KMS-11 (cell line): Measurements from ENCODE around the gene UBASH3B.

Experiments used
- H2AFZ ChIP-seq: fragments of 200-600 bp; sonication (generic); 2 replicates; pipeline ENCODE4 v1.6.1; 2016; ENCODE audit warnings: antibody characterized with exemption, mixed run types, low read depth
- H3K27ac ChIP-seq: fragments of 200-600 bp; sonication (generic); 2 replicates; pipeline ENCODE4 v1.6.1; 2016; ENCODE audit warnings: mild to moderate bottlenecking, mixed run types
- H3K27me3 ChIP-seq: fragments of 200-600 bp; sonication (generic); 2 replicates; pipeline ENCODE4 v1.6.1; 2017; ENCODE audit warnings: mild to moderate bottlenecking, low read depth, mixed run types, moderate library complexity; ENCODE audit not compliant: insufficient read depth
- H3K36me3 ChIP-seq: fragments of 200-600 bp; sonication (generic); 2 replicates; pipeline ENCODE4 v1.6.1; 2017; ENCODE audit warnings: mild to moderate bottlenecking, mixed run types; ENCODE audit not compliant: insufficient read depth
- H3K4me1 ChIP-seq: fragments of 200-600 bp; sonication (generic); 2 replicates; pipeline ENCODE4 v1.6.1; 2016; ENCODE audit warnings: mild to moderate bottlenecking, low read depth, mixed run types; ENCODE audit not compliant: poor library complexity, severe bottlenecking
- H3K4me2 ChIP-seq: fragments of 200-600 bp; sonication (generic); 2 replicates; pipeline ENCODE4 v1.7.0; 2016; ENCODE audit warnings: mild to moderate bottlenecking, mixed run types
- H3K4me3 ChIP-seq: fragments of 200-600 bp; sonication (generic); IDR thresholded peaks from 2 replicates; pipeline ENCODE4 v1.6.1; 2017; ENCODE audit warnings: low read depth, low read length, mixed read lengths; ENCODE audit not compliant: insufficient read depth
- H3K79me2 ChIP-seq: fragments of 200-600 bp; sonication (generic); 2 replicates; pipeline ENCODE4 v1.6.1; 2016; ENCODE audit warnings: low read depth, mixed run types; ENCODE audit not compliant: insufficient read depth
- H3K9ac ChIP-seq: fragments of 200-600 bp; sonication (generic); 2 replicates; pipeline ENCODE4 v1.6.1; 2016; ENCODE audit warnings: mild to moderate bottlenecking, mixed run types
- H4K20me1 ChIP-seq: fragments of 200-600 bp; sonication (generic); 2 replicates; pipeline ENCODE4 v1.6.1; 2016; ENCODE audit warnings: mild to moderate bottlenecking, mixed run types; ENCODE audit not compliant: insufficient read depth
- CTCF ChIP-seq: fragments of 200-600 bp; sonication (generic); conservative IDR thresholded peaks from 2 replicates; pipeline ENCODE4 v1.6.1; 2017; ENCODE audit warnings: low read depth, mild to moderate bottlenecking, antibody characterized with exemption, low read length, moderate library complexity, mixed read lengths

The UBASH3B gene

GRCh38 chr11:122757201-122757600 lies 101.7 kb downstream of the UBASH3B start:
- H3K4me1 ChIP-seq: peaks cover 4% of the 10 kb centered on the region
- H3K27me3 ChIP-seq: no peaks in the 10 kb centered on the region
- H3K4me2 ChIP-seq: no peak overlapping the region
- H4K20me1 ChIP-seq: no peaks in the 10 kb centered on the region
- H3K36me3 ChIP-seq: no peaks in the 10 kb centered on the region
- H2AFZ ChIP-seq: no peak overlapping the region
- H3K27ac ChIP-seq: no peak overlapping the region
- no peak for TF ChIP-seq CTCF
- H3K4me3 ChIP-seq: no peak overlapping the region
- H3K79me2 ChIP-seq: no peaks in the 10 kb centered on the region
- no peak overlapping the region for H3K9ac ChIP-seq

GRCh38 chr11:122758339-122758738 lies 102.8 kb downstream of the UBASH3B start:
- H3K4me3 ChIP-seq: no peak overlapping the region
- H2AFZ ChIP-seq: no peak overlapping the region
- no peaks in the 10 kb centered on the region for H4K20me1 ChIP-seq
- H3K9ac ChIP-seq: no peak overlapping the region
- peaks cover 4% of the 10 kb centered on the region for H3K4me1 ChIP-seq
- H3K79me2 ChIP-seq: no peaks in the 10 kb centered on the region
- no peak overlapping the region for H3K27ac ChIP-seq
- no peak for TF ChIP-seq CTCF
- H3K4me2 ChIP-seq: no peak overlapping the region
- H3K27me3 ChIP-seq: no peaks in the 10 kb centered on the region
- H3K36me3 ChIP-seq: no peaks in the 10 kb centered on the region

GRCh38 chr11:122758974-122759373 lies 103.5 kb downstream of the UBASH3B start:
- H2AFZ ChIP-seq: no peak overlapping the region
- H3K79me2 ChIP-seq: no peaks in the 10 kb centered on the region
- H3K4me1 ChIP-seq: peaks cover 4% of the 10 kb centered on the region
- H3K9ac ChIP-seq: no peak overlapping the region
- H4K20me1 ChIP-seq: no peaks in the 10 kb centered on the region
- no peak overlapping the region for H3K4me2 ChIP-seq
- H3K4me3 ChIP-seq: no peak overlapping the region
- TF ChIP-seq CTCF: no peak
- H3K36me3 ChIP-seq: no peaks in the 10 kb centered on the region
- no peaks in the 10 kb centered on the region for H3K27me3 ChIP-seq
- no peak overlapping the region for H3K27ac ChIP-seq

- no peak overlapping the region for H3K9ac ChIP-seq
- no peaks in the 10 kb centered on the region for H3K27me3 ChIP-seq
- H3K27ac ChIP-seq: no peak overlapping the region
- no peaks in the 10 kb centered on the region for H3K36me3 ChIP-seq
- H4K20me1 ChIP-seq: no peaks in the 10 kb centered on the region
- no peaks in the 10 kb centered on the region for H3K79me2 ChIP-seq
- TF ChIP-seq CTCF: no peak
- no peak overlapping the region for H3K4me3 ChIP-seq
- no peak overlapping the region for H3K4me2 ChIP-seq
- no peak overlapping the region for H2AFZ ChIP-seq
- peaks cover 4% of the 10 kb centered on the region for H3K4me1 ChIP-seq
Observed at GRCh38 chr11:122763108-122763507, 107.6 kb downstream of the UBASH3B start.
